NCI-H82 treated with DMSO at 0.1 percent for 48 hours (cell line): ENCODE data around the gene PALD1.
"Not testable (repeated sequence)": the region's sequence is repeated elsewhere in the genome, so short reads cannot be mapped to it uniquely, and the experiment has no call there.

Experiments used
- DNase-seq: peaks from one replicate; lab custom pipeline; 2025; ENCODE audit not compliant: unreplicated experiment; lab: John Stamatoyannopoulos, UW

The PALD1 gene

GRCh38 chr10:70568781-70569495 is 90.4 kb downstream of the PALD1 start:
- DNase-seq = no peak

- DNase-seq = no peak
Measured at GRCh38 chr10:70571236-70571635, 92.7 kb downstream of the PALD1 start.

DNA sequence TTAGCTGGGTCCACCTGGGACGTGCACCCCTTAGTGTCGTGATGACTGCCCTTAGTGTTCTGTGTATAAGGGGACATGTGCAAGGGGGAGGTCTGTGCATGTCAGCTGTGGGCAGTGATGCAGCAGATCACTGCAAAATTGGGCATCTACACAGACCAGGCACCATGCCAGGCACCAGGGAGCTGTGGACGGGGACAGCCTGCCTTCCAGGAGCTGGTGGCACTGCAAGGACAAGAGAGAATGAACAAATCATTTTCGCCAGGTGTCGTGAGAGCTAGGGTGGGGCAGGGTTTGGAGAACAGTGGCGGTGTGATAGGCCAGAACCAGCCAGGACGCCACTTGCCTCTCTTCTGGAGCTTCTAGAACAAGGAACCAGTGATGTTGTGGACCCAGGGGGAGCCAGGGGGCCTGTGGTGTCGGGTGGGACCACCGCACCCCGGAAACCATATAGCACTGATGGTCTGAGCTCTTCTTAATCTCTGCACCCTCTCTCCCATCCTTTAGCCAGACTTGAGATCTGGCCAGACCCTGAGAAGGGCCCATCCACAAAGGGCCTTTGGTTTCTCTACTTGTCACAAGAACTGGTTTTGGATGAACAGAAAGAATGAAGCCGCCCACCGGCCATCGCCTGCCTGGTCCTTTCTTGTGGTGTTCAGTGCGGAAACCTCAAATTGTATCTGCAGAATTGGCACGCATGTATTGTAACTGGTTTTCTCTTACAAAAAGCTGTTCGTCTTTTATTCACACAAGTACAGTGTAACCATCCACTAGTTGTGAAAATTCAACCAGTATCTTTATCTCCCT is 93.3 kb downstream of the PALD1 start:
- no peak for DNase-seq

DNA sequence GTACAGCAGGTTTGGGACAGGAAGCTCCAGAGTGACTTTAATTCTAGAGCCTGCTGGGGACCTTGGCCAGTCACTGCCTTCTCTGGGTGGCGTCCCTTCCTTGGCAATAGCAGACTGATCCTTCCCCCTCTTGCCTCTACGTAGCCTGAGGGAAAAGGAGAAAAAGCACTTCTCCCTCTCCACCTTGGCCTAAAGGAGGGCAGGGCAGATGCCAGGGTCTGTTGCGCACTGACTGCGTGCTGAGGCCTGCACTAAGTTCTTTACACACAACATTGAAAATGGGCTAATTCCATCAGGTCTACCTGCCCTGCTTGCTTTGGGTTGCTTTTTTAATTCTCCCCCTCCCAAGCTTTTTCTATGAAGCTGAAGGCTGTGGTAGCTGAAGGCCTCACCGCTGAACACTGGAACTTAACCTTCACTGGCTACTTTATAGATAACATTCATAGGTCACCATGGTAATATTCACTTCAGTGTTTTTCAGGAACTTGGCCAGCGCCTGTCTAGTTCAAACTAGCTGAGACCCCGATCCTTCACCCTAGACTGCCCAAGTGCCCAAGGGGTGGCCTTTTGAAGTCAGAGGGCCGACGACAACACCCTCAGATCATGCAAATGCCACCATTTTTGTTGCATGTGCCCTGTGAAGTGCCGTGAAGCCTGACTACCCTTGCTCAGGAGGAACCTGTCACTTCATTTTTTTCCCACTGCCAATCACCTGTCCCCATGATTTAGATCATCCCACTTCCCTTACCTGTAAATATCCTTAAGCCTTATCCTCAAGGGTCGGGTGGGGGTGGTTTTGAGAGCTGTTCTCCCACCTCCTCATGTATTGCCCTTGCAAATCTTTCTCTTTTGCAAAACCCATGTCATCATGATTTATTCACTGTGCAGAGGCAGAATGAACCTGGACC is 95.3 kb downstream of the PALD1 start:
- DNase-seq = no peak

DNA sequence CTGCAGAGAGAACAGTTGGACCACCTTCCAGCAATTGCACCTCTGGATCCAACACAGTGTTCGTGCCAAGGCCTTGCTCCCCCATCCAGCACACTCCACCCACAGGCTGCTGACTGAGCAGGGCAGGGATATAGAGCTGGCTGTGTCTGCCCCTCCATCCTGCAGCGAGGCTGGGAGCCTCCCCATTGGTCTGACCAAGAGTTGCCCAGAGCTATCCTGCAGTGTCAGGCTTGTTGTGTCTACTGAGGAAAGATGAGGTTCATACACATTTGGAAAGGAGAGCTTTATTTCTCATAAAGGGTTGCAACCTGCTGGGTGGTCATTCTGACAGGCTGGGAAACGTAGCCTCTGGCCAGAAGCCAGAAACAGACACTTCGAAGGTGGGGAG is 96.9 kb downstream of the PALD1 start:
- no peak for DNase-seq

DNA sequence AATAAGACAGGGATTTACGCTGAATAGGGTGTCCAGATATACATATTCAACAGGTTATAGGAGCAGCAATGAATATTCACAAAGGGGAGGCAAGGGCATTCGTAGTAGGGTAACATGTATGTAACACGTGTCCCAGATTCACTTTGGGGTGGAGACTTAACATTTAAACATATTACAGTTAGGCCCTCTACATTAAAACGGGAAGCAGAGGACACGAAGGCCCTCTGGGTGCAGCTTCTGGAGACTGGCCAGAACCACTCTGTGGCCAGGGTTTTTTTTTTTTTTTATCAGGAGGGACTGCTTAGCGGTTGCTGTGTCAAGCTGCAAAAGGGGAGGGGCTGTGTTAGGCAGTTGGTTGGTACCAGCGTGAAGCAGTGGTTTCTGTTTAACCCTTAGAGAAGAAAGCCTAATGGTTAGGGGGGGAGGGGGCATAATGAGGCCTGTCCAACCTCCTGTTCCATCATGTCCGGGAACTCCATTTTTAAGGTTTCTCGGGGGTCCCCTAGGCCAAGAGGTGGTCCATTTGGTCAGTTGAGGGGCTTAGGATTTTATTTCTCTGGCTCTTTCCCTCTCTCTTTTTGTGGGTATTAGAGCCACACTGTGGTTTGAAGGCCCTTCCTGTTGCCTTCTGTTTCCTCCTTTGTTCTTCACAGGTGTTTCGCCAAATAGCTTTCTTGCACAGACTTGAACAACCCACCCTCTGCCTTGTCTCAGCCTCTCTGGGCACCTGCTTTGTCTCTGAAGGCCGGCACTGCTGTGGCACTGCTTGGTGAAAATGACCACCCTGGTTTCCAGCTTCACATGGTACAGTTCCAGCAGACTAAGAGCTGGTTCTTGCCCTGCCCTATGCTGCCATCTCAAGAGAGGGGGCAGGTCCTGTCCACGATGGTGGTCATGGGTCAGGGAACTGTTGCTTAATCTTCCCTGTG is 97.6 kb downstream of the PALD1 start:
- DNase-seq = no peak

DNA sequence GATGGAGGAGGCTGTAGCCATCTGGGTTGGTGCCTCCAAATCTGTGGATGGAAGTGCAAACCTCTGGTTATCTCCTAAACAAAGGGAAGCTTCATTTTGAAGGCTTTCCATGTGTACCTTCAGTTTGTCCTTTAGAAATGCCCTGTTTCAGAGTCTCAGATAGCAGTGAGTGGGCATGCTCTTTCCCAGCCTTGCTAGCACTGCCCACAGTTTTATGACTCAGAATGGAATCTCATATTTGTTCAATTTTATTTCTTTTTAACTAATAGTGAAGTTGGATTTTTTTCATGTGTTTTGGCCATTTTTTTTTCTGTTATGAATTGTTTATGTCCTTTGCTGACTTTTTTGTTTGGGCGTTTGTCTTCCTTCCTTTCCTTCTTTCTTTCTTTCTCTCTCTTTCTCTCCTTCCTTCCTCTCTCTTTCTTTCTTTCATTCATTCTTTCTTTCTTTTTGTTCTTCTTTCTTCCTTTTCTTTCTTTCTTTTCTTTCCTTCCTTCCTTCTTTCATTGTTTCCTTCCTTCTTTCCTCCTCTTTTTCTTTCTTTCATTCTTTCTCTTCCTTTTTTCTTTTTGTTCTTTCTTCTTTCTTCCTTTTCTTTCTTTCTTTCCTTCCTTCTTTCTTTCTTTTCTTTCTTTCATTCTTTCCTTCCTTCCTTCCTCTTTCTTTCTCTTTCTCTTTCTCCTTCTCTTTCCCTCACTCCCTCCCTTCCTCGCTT is 98.4 kb downstream of the PALD1 start:
- no peak for DNase-seq

DNA sequence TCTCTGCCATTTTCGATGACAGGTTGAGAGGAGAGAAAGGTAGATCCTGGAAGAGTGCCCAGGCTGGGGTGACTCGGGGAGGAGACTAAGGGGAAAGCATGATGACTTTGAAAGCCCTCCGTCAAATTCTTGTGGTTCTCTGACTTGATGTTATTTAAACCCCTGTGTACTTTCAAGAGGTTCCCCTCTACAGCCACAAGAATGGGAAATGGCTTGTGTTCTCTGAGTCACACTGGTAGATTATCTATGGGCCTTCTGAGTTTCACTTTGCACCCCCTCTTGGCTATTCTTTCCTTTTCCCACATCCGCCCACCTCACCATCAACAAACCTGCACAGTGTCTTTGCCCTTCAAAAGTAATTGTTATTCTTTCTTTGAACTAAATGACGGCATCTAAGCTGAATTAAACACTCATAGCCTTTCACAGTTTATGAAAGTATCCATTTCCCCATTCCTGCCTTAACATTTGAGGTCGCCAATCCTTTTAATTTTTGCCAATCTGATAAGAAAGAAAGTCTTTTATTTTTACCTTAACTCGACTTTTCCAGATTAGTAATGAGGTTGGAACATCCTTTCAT is 99.9 kb downstream of the PALD1 start:
- no peak for DNase-seq

DNA sequence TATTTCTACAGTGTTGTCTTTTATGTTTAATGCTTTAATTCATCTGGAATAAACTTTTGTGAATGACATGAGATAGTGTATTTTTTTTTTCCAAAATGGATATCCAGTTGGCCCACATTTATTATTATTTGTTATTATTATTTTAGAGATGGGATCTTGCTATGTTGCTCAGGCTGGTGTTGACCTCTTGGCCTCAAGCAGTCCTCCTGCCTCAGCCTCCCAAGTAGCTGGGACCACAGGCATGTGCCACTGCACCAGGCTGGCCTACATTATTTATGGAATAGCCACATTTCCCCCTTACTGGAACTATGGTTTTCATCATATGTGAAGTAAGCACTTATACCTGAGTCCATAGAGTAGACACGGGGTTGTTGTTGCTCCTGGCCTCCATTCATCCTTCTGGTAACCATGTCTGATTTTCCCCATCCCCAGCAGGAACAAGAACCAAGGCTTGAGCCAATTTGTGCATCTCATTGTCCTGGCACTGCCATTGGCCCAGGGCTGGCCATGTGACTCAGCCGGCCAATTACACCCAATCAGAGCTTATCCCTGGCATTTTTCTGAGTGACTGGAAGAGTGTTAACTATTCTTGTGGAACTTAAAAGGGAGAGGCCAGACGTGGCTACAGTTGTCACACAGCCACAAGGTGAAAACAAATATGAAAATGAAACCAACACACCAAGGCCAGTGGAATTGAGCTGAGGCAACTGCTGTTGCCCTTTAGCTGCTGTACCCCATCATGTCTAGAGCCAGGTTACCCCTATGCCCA is 100.9 kb downstream of the PALD1 start:
- DNase-seq = no peak

DNA sequence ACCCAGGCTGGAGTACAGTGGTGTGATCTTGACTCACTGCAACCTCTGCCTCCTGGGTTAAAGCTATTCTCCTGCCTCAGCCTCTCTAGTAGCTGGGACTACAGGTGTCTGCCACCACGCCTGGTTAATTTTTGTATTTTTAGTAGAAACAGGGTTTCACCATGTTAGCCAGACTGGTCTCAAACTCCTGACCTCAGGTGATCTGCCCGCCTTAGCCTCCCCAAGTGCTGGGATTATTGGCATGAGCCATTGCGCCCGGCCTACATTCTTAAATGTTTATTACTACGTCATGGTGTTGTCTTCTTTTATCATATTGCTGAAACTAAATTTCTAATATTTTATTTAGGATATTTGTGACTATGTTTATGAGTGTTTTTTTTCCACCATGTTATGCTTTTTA is 102.6 kb downstream of the PALD1 start:
- DNase-seq = not testable (repeated sequence)

GRCh38 chr10:70582793-70583668 is 104.5 kb downstream of the PALD1 start:
- no peak for DNase-seq

- DNase-seq = no peak
Measured at GRCh38 chr10:70583669-70584037, 105.1 kb downstream of the PALD1 start.

GRCh38 chr10:70584366-70584765 is 105.8 kb downstream of the PALD1 start:
- no peak for DNase-seq

DNA sequence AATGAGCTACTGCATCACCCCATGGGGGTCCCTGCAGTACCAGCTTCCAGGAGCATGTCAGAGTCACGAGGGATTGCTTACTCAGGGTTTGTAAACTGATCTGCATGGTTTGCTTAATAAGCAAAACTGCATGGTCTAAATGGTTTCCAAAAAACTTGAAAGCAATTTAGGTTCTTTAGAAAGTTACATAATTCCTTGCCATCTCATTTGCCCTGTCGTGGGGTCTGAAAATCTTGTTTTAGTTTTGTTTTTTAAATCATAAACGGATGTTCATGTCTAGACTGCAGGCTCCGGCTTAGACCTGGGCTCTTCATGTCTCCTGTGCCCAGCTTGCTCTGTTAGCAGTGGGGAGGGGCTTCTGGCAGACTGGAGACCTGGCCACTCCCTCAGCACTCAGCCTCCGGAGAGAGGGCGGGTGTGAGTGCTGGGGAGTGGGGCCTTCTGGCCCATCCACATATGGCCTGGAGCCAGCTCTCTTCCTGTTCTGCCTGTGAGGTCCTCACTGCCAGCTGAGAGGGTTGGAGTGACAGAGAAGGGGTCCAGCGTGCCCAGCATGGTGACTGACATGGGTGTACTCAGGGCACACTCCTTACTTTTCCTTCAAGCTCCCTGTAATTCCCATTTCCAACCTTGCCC is 106.5 kb downstream of the PALD1 start:
- DNase-seq = peak; percentile 89

- DNase-seq = no peak
Measured at GRCh38 chr10:70585578-70586169, 107.1 kb downstream of the PALD1 start.

DNA sequence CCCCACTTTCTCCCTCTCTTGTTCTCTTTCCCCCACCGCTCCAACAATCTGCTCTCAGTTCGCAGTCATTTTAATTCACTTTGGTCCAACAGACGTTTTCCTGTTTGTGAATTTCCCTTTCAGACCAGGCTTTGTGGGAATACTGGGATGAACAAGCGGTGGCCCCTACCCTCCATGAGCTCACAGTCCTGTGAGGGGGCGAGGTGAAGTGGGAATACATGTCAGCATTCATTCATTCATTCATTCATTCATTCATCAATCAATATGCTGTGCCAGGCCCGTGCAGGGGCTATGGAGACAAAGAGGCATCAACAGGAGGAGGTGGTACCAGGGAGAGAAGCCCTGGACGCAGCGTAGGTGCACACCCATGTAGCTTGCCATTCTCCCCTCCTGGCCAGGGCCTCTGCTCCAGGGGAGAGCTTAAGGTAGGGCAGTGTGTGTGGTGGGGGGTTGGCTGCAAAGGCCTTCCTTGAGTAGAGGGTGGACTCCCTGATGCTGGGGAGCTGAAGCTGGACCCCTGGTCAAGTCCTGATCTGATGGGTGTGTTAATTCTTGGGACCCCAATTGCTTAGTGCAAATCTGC is 107.9 kb downstream of the PALD1 start:
- no peak for DNase-seq
